Heart right ventricle (tissue), 16 donors: ENCODE measurements around the gene FIBCD1. TPM values are rescaled to one million over a fixed set of nuclear protein-coding genes. Genes with fewer than 3 reads are reported as not detected.

Experiments used
- ATAC-seq, 8 donors: fragments of 200-7000 bp; cut with Tn5 transposase; one replicate each; pipeline ENCODE4 v1.9.1; 2020; ENCODE audit warnings: mild to moderate bottlenecking in 8 of 8, moderate library complexity in 8 of 8, moderate number of reproducible peaks in 1 of 8
- DNase-seq, 2 donors: peaks; one replicate each; pipeline ENCODE4 v3.0.0-alpha.2; 2020
- H3K27ac ChIP-seq, 10 donors: fragments of 200-600 bp; sonication (generic) in 2 of 10; one replicate each; pipeline versions ENCODE4 v1.5.0 to v1.8.0; 2020 to 2022; ENCODE audit warnings: mild to moderate bottlenecking in 3 of 10
- H3K27me3 ChIP-seq, 7 donors: fragments of 200-600 bp; one replicate each; pipeline ENCODE4 v1.8.0; 2021 to 2022; ENCODE audit warnings: mild to moderate bottlenecking in 2 of 7
- H3K36me3 ChIP-seq, 9 donors: fragments of 200-600 bp; sonication (generic) in 1 of 9; one replicate each; pipeline versions ENCODE4 v1.5.0 to v1.8.0; 2020 to 2022; ENCODE audit warnings: mild to moderate bottlenecking in 2 of 9
- H3K4me1 ChIP-seq, 9 donors: fragments of 200-600 bp; sonication (generic) in 1 of 9; one replicate each; pipeline versions ENCODE4 v1.5.0 to v1.8.0; 2020 to 2022; ENCODE audit warnings: mild to moderate bottlenecking in 4 of 9
- H3K4me3 ChIP-seq, 10 donors: fragments of 200-600 bp; sonication (generic) in 2 of 10; one replicate each; pipeline versions ENCODE4 v1.5.0 to v1.8.0; 2020 to 2022; ENCODE audit warnings: mild to moderate bottlenecking in 7 of 10, moderate library complexity in 2 of 10
- H3K9me3 ChIP-seq, 11 donors: fragments of 200-600 bp in 10 of 11; sonication (generic) in 2 of 11; one replicate each; pipeline versions ENCODE4 v1.5.0 to v1.8.0; 2013 to 2022; ENCODE audit warnings: mild to moderate bottlenecking in 2 of 11, control low read depth in 1 of 11, moderate library complexity in 1 of 11
- CTCF ChIP-seq, 9 donors: fragments of 200-600 bp; sonication (generic) in 2 of 9; IDR thresholded peaks; one replicate each; pipeline versions ENCODE4 v1.5.0 to v1.8.0; 2021 to 2022; ENCODE audit warnings: antibody characterized with exemption in 9 of 9, mild to moderate bottlenecking in 5 of 9, moderate library complexity in 1 of 9
- WGBS, 2 donors: extraction: QIAGEN DNeasy Blood & Tissue Kit; methylation state at CpG; one replicate each; pipeline ENCODE4 v1.1.7; 2013; ENCODE audit warnings: inconsistent platforms in 1 of 2; 5-methylcytosine and 5-hydroxymethylcytosine counted together
- intact Hi-C, 10 donors: fragments of 100-400 bp; cut with DNase I; formaldehyde crosslinking; loops; one replicate each; pipeline versions ENCODE4 v1.11.1 to v1.14.2; 2022
- polyA plus RNA-seq, 2 donors: library from polyadenylated mRNA; stranded (reverse); fragments of 200-250 nt; gene quantifications; one replicate each; pipeline ENCODE4 v1.2.3, GENCODE V29; 2013
- total RNA-seq, 10 donors: library from RNA; stranded (reverse); fragmentation: NEBNext Ultra II Directional in 3 of 10; extraction: Animal tissue kit (Norgen Biotek cat#: 25700) in 3 of 10; gene quantifications; one replicate each; pipeline versions ENCODE4 v1.2.1 to v1.2.4, GENCODE V29; 2021 to 2023
- donor health status: Arrhythmogenic right ventricular cardiomyopathy.
- donor health status: ischemic (EF 13 %, LVEDD 7.1; RV severe dilation, severe dysfunction).
- donor health status: healthy with polysubstance abuse.
- donor health status: DM: no; HTN: yes; CAD: no.
- donor health status: DM: no; HTN: no; CAD: no.
- donor health status: ischemic (EF 25% LVEDD 6.9; RV normal size, moderate dysfunction).
- donor health status: ischemic (EF 25% LVEDD 5.7; RV mildly dilated, moderate dysfunction).
- donor health status: healthy.
- donor health status: DM: yes; HTN: yes; CAD: no.
- donor health status: Ischemic cardiomyopathy.
- donor health status: ischemic (EF 35%, LVEDD 5.7; RV mildly dilated, moderate dysfunction).
- donor health status: nonischemic (EF 11% LVEDD 7.7; RV severe dilation, severe dysfunction).
- donor health status: DM: yes; HTN: yes; CAD: no.
- donor health status: PGD.
- donor health status: ischemic (EF 29% LVEDD 5.4; RV normal size, mild dysfunction).
- donor health status: nonischemic (EF 23%, LVEDD 6.1; RV moderate dilation, normal function).

Gene FIBCD1
- total and polyA plus RNA-seq, 12 donors = 0.16 to 5.8 (median 1.2) TPM

- DNase-seq = no peak
- H3K27me3 ChIP-seq = peaks cover 0 to 57% (median 33%) of the 10 kb centered on the region in 7 donors
- no peaks in the 10 kb centered on the region for H3K9me3 ChIP-seq
- H3K36me3 ChIP-seq = no peaks in the 10 kb centered on the region
- no peak for ATAC-seq
- WGBS, 2 donors = 78 to 82% methylated on average over 16 of the region's 16 CpGs
- TF ChIP-seq CTCF (IDR thresholded peaks at IDR 0.05) = no peak
- no peak overlapping the region for H3K4me3 ChIP-seq
- no peak overlapping the region for H3K27ac ChIP-seq
- H3K4me1 ChIP-seq = peaks cover 0 to under 1% (median 0%) of the 10 kb centered on the region in 9 donors
- intact Hi-C loops = no loop called here
Observed at GRCh38 chr9:130922893-130923610, 16.0 kb downstream of the FIBCD1 start.

DNA sequence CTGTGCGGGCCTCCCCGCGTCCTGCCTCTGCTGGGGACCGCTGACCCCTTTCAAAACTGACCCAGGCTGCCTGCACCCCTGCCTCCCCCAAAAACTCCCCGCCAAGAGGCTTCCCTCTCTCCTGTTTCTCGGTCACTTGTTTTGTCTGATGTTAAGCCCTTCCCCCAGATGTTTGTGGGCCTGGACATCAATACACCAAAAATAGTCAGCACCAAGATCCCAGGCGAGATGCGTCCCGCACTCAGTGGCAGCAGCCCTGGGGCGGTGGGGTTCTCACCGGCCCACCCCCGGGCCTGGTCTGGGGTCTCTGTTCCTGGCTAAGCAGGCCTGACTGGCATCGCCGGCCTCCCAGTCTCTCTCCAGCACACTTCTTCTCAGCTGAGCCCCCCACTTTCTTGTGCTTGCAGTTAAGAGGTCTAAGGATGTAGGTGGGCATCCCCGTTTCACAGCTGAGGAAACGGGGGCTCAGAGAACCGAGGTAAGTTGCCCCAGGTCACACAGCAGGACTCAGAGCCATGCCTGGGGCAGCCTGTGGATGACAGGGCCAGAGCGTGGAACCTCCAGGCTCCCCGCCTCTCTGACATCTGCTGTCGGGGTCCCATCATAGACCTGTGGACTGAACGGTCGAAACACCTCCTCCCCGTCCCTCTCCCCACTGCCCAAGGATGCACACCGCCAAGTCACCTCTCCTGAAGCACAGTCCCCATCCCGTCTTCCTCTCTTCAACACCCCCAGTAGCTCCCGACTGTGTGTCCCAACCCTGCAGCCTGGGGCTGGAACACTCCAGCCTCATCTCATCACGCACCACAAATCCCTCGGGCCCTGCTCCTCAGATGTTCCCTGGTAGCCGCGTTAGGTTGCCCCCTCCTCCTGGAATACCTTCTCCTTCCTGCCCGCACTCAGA, 16.8 kb downstream of the FIBCD1 start:
- DNase-seq = no peak
- H3K4me1 ChIP-seq = no peaks in the 10 kb centered on the region
- no peaks in the 10 kb centered on the region for H3K36me3 ChIP-seq
- peaks cover 0 to 57% (median 33%) of the 10 kb centered on the region in 7 donors for H3K27me3 ChIP-seq
- no peaks in the 10 kb centered on the region for H3K9me3 ChIP-seq
- TF ChIP-seq CTCF (IDR thresholded peaks at IDR 0.05) = no peak
- 81 to 83% methylated on average over 29 to 31 of the region's 31 CpGs for WGBS, 2 donors
- intact Hi-C loops = no loop called here
- no peak for ATAC-seq
- H3K27ac ChIP-seq = no peak overlapping the region
- no peak overlapping the region for H3K4me3 ChIP-seq

DNA sequence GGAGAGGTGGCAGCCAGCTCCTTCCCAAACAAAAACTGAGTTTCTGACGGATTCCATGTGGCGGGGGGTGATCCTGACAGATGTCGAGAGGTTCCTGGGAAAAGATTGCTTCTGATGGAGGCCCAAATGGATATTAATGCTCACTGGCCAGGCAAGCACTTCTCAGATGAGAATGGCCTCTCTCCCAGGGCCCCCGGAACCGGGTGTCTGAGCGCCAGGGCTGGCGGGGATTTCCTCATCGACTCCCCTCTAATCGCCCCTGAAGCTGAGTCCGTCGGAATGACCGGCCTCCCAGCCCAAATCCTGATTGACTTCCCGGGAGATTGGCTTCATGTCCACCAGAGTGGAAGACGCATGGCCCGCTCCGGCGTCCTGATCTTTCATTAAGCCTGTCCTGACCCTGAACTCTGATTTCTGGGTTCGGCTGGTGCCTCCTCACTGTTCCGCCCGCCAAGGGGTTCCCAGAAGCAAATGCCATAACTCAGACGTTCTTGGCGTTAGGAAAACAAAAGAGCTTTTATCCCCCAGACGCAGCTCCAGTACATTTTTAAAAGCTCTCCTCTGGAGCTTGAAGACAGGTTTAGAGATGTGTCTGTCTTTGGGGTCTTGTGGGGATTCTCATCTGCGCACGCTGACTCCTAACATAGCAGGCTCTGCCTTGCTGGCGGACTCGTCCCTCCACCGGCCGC, 17.6 kb downstream of the FIBCD1 start:
- Histone ChIP-seq H3K36me3 (no peaks in the 10 kb centered on the region), H3K27ac (no peak overlapping the region), H3K4me3 (no peak overlapping the region), H3K4me1 (no peaks in the 10 kb centered on the region), H3K27me3 (peaks cover 0 to 57% (median 33%) of the 10 kb centered on the region in 7 donors), H3K9me3 (no peaks in the 10 kb centered on the region)
- no peak for ATAC-seq
- intact Hi-C loops = no loop called here
- no peak for DNase-seq
- 63 to 67% methylated on average over 29 of the region's 29 CpGs for WGBS, 2 donors
- TF ChIP-seq CTCF (IDR thresholded peaks at IDR 0.05) = no peak

- no peak for DNase-seq
- intact Hi-C loops = no loop called here
- TF ChIP-seq CTCF (IDR thresholded peaks at IDR 0.05) = no peak
- no peak for ATAC-seq
- no peak overlapping the region for H3K27ac ChIP-seq
- no peaks in the 10 kb centered on the region for H3K9me3 ChIP-seq
- no peaks in the 10 kb centered on the region for H3K36me3 ChIP-seq
- 77 to 82% methylated on average over 14 of the region's 14 CpGs for WGBS, 2 donors
- peaks cover 0 to 57% (median 33%) of the 10 kb centered on the region in 7 donors for H3K27me3 ChIP-seq
- H3K4me3 ChIP-seq = no peak overlapping the region
- no peaks in the 10 kb centered on the region for H3K4me1 ChIP-seq
Observed at GRCh38 chr9:130920762-130921299, 18.2 kb downstream of the FIBCD1 start.
